ENCODE results near the gene TRIAP1. TPM values are rescaled to one million over a fixed set of nuclear protein-coding genes. Genes with fewer than 3 reads are reported as not detected.
A peak's percentile ranks its signal among the peaks of the same experiment; 100 is the strongest.

Gene TRIAP1
- total RNA-seq, 4 donors from 2014 or later = 7.1 to 39.3 (median 23.3) TPM

DNA sequence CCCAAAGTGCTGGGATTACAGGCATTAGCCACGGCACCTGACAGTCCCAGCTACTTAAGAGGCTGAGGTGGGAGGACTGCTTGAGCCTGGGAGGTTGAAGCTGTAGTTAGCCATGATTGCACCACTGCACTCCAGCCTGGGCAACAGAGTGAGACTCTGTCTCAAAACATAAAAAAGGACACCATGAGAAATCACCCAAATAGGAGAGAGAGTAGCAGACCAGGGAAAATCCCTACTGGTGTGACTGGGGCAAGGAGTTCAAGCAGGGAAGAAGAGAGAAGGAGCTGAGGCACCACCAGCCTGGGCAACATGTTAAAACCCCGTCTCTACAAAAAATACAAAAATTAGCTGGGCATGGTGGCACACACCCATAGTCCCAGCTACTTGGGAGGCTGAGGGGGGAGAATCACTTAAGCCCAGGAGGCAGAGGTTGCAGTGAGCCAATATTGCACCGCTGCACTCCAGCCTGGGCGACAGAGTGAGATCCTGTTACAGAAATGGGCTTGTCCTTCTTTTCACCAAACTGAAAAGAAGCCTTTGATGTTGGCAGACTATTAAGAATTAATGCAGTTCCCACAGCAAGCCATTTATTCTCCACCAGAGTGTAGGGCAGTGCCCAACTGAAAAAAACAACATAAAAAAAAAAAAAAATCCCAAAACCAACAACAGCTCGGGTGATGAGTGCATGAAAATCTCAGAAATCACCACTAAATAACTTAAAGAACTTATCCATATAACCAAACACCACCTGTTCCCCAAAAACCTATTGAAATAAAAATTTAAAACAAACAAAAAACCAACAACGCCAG, 27.8 kb upstream of the TRIAP1 start:
- Histone ChIP-seq H3K9me3 (no peaks in the 10 kb centered on the region), H3K36me3 (no peaks in the 10 kb centered on the region), H3K27ac (peak overlapping the region; percentile 34 to 84 (median 55)), H3K27me3 (no peaks in the 10 kb centered on the region), H3K4me3 (peak overlapping the region in 2 of 4 donors; percentile 0 to 5), H3K4me1 (peaks cover 18 to 65% (median 27%) of the 10 kb centered on the region in 3 donors)
- intact Hi-C loops (cut with DNase I) = no loop called here
- DNase-seq = no peak
- no peak for TF ChIP-seq CTCF (IDR thresholded peaks at IDR 0.05)
- no peak for TF ChIP-seq POLR2A (IDR thresholded peaks at IDR 0.05)
- 41 to 56% methylated on average over 6 of the region's 6 CpGs for WGBS, 2 donors

GRCh38 chr12:120472521-120472920, 26.3 kb upstream of the TRIAP1 start:
- intact Hi-C loops (cut with DNase I) = no loop called here
- H3K27ac ChIP-seq = peak overlapping the region in 2 of 4 donors; percentile 76 to 84
- no peak for DNase-seq
- H3K9me3 ChIP-seq = no peaks in the 10 kb centered on the region
- TF ChIP-seq POLR2A (IDR thresholded peaks at IDR 0.05) (no peak), CTCF (IDR thresholded peaks at IDR 0.05) (no peak)
- no peaks in the 10 kb centered on the region for H3K27me3 ChIP-seq
- peaks cover 18 to 75% (median 33%) of the 10 kb centered on the region in 3 donors for H3K4me1 ChIP-seq
- H3K4me3 ChIP-seq = no peak overlapping the region
- peaks cover 0 to 1% (median 0%) of the 10 kb centered on the region in 3 donors for H3K36me3 ChIP-seq

DNA sequence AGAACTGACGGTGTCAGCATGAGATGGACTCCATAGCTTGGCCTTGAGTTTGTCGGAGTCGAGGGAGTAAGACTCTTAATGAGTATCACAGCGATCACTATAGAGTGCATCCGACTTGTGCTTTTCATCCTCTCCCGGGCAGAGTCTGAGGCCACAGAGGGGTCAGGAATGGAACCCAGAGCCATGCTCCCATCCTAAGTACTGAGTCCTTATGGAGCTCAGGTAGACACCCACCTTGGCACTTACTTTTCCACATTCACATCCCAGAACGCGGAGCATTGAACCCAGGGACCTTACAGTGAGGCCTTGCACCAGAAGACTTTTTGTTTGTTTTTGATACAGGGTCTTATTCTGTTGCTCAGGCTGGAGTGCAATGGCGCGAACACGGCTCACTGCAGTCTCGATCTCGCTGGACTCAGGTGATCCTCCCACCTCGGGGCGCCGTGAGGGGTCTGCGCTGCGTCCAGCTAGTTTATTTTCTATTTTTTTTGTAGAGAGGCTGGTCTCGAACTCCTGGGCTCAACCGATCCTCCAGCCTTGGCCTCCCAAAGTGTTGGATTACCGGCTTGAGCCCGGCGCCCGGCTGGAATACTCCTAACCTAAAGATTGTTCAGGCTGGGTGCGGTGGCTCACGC, 24.1 kb upstream of the TRIAP1 start:
- DNase-seq = no peak
- peak overlapping the region; percentile 88 to 98 (median 96) for H3K27ac ChIP-seq
- H3K36me3 ChIP-seq = peaks cover 0 to 24% (median 2%) of the 10 kb centered on the region in 3 donors
- H3K4me1 ChIP-seq = peaks cover 18 to 84% (median 52%) of the 10 kb centered on the region in 3 donors
- H3K4me3 ChIP-seq = peak overlapping the region; percentile 72 to 99 (median 75)
- TF ChIP-seq CTCF (IDR thresholded peaks at IDR 0.05) = no peak
- H3K9me3 ChIP-seq = no peaks in the 10 kb centered on the region
- intact Hi-C loops (cut with DNase I) = no loop called here
- H3K27me3 ChIP-seq = no peaks in the 10 kb centered on the region
- WGBS, 2 donors = 68 to 69% methylated on average over 15 of the region's 26 CpGs

DNA sequence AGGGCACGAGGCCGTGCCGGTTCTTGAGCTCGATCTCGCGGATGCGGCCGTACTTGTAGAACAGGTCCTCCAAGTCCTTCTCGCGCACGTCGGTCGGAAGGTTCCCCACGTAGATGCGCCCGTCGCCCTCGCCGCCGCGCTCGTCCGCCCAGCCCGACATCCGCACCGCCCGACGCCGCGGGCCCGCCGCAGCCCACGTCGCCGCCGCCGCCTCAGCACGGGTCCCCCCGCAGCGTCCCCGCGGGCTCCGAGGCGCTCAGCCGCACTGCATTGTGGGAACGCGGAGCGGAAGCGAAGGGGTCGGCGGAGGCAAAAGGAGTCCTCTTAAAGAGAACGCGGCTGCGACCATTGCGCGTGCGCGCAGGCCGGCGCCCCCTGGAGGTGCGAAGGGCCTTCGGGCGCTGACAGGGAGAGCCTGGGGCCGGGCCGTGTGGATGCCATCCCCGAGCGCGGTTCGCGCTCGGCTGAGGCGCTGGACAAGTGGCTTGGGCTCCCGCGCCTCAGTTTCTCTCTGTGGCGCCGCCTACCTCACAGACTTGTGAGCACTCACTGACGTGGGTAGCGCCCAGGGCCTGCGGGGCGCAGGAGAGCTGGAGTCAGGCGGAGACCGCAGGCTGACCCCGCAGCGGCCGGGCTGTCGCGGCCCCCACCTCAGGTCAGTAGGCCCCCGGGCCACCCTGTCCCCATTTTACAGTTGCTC, 23.4 kb upstream of the TRIAP1 start, which contains the start of gene SRSF9:
SRSF9 (minus strand) TSS at position 299 of the 700 bp plus-strand sequence; CDS start at position 160, 139 bp downstream.
- peaks cover 18 to 77% (median 47%) of the 10 kb centered on the region in 3 donors for H3K4me1 ChIP-seq
- 0% methylated on average over 4 to 22 of the region's 88 CpGs for WGBS, 2 donors

More for the DNA sequence above, 23.4 kb upstream of the TRIAP1 start, which contains the start of gene SRSF9:
- peak; percentile 58 for DNase-seq
- peaks cover 0 to 31% (median 8%) of the 10 kb centered on the region in 3 donors for H3K36me3 ChIP-seq
- H3K4me3 ChIP-seq = peak within 1 kb of the TSS; percentile 72 to 99 (median 75)
- H3K9me3 ChIP-seq = no peaks in the 10 kb centered on the region
- TF ChIP-seq CTCF (IDR thresholded peaks at IDR 0.05) = peak; percentile 83 to 93 (median 87)
- TF ChIP-seq POLR2A (IDR thresholded peaks at IDR 0.05) = peak in 2 of 4 donors; percentile 76
- peak within 1 kb of the TSS; percentile 88 to 98 (median 96) for H3K27ac ChIP-seq
- H3K27me3 ChIP-seq = no peaks in the 10 kb centered on the region
- intact Hi-C loops (cut with DNase I) = no loop called here

Measured in esophagus squamous epithelium (tissue), 5 donors.